ENCODE measurements around the gene CD28.

DNA sequence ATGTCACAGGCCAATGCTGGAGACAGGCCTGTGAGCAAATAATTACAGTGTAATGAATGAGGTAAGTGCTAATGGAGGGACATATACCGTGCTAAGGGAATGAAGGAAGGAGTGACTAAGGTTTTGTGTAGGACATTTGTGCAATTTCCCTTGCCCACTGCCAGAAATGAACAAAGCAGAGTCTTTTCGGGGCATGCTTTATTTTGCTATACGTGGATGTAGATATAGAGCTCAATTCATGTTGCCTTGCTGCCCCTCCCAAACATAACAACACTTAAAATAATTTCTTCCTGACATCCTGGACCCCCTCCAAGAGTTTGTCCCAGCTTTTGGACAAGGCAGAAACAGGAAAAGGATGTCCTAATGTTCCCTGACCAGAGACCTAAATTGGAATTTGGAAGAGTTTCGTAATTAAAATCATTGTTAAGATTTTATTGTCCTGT is 23.7 kb upstream of the CD28 start:
- TF ChIP-seq, protein P1, sequence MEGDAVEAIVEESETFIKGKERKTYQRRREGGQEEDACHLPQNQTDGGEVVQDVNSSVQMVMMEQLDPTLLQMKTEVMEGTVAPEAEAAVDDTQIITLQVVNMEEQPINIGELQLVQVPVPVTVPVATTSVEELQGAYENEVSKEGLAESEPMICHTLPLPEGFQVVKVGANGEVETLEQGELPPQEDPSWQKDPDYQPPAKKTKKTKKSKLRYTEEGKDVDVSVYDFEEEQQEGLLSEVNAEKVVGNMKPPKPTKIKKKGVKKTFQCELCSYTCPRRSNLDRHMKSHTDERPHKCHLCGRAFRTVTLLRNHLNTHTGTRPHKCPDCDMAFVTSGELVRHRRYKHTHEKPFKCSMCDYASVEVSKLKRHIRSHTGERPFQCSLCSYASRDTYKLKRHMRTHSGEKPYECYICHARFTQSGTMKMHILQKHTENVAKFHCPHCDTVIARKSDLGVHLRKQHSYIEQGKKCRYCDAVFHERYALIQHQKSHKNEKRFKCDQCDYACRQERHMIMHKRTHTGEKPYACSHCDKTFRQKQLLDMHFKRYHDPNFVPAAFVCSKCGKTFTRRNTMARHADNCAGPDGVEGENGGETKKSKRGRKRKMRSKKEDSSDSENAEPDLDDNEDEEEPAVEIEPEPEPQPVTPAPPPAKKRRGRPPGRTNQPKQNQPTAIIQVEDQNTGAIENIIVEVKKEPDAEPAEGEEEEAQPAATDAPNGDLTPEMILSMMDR (IDR thresholded peaks at IDR 0.05; ENCODE audit: low read length) = no peak
- no peak for TF ChIP-seq EZH2 (IDR thresholded peaks at IDR 0.05; ENCODE audit: borderline replicate concordance, low read length)
